ENCODE results near the gene WDR41.

- TF ChIP-seq CTCF (IDR thresholded peaks at IDR 0.05) (no peak), POLR2A (IDR thresholded peaks at IDR 0.05) (no peak)
These were observed 38.0 kb downstream of the WDR41 start for GRCh38 chr5:77454123-77454522.
